K562 (cell line): ENCODE results near the gene CIAO3. TPM values are rescaled to one million over a fixed set of nuclear protein-coding genes. Genes with fewer than 3 reads are reported as not detected.

Experiments
- CEBPG ChIP-seq, 3 experiments: fragments of 200-800 bp in 1 of 3; sonication (Bioruptor generic) in 1 of 3; sonication (generic) in 1 of 3; formaldehyde crosslinking in 1 of 3; IDR thresholded peaks in 2 of 3; conservative IDR thresholded peaks in 1 of 3; 2 replicates each; pipeline versions ENCODE4 v1.6.1 to v1.8.0; 2016 to 2022; ENCODE audit warnings: missing compliant biosample characterization in 2 of 3, missing genetic modification characterization in 2 of 3, mild to moderate bottlenecking in 1 of 3, missing genetic modification reagents in 1 of 3
- ELF1 ChIP-seq: fragments of 200-800 bp; sonication (Bioruptor generic); IDR thresholded peaks from 2 replicates; pipeline ENCODE4 v1.6.1; 2016; ENCODE audit warnings: missing genetic modification characterization, missing compliant biosample characterization
- KDM1A ChIP-seq, 2 experiments: fragments of 450-650 bp; IDR thresholded peaks; 2 replicates each; pipeline ENCODE4 v1.6.1; 2016; ENCODE audit warnings: mild to moderate bottlenecking in 2 of 2
- L3MBTL2 ChIP-seq: fragments of 450-650 bp; IDR thresholded peaks from 2 replicates; pipeline ENCODE4 v1.6.1; 2016; ENCODE audit warnings: mild to moderate bottlenecking, moderate library complexity
- LARP7 ChIP-seq: fragments of 450-650 bp; IDR thresholded peaks from 2 replicates; pipeline ENCODE4 v1.6.1; 2016
- RAD21 ChIP-seq, 2 experiments: fragments of 250-450 bp in 1 of 2; fragments of 450-650 bp in 1 of 2; sonication (Bioruptor Pico) in 1 of 2; formaldehyde crosslinking in 1 of 2; IDR thresholded peaks in 1 of 2; conservative IDR thresholded peaks in 1 of 2; 2 replicates each; pipeline versions ENCODE4 v1.4.0 to v1.8.0; 2020 to 2022; ENCODE audit warnings: mild to moderate bottlenecking in 2 of 2, moderate library complexity in 1 of 2
- RB1 ChIP-seq: fragments of 450-650 bp; IDR thresholded peaks from 2 replicates; pipeline ENCODE4 v1.6.1; 2017; ENCODE audit warnings: low read depth, mild to moderate bottlenecking
- SAFB2 ChIP-seq: fragments of 200-400 bp; formaldehyde crosslinking; IDR thresholded peaks from 2 replicates; pipeline ENCODE4 v1.6.1; 2018; ENCODE audit warnings: borderline replicate concordance, low read length, low read depth, moderate library complexity; ENCODE audit not compliant: severe bottlenecking
- TAF1 ChIP-seq: IDR thresholded peaks from 2 replicates; pipeline ENCODE4 v1.6.1; 2011; ENCODE audit warnings: mild to moderate bottlenecking, low read length, moderate library complexity; ENCODE audit not compliant: insufficient read depth, control insufficient read depth, severe bottlenecking; ENCODE audit errors: extremely low read depth
- TEAD1 ChIP-seq, 2 experiments: fragments of 450-650 bp in 1 of 2; sonication (generic) in 1 of 2; formaldehyde crosslinking; IDR thresholded peaks; 2 replicates each; pipeline versions ENCODE4 v1.4.0 to v1.8.0; 2020 to 2022; ENCODE audit warnings: mild to moderate bottlenecking in 2 of 2, missing genetic modification reagents in 1 of 2
- ZNF143 ChIP-seq: sonication (generic); formaldehyde crosslinking; IDR thresholded peaks from 2 replicates; pipeline ENCODE4 v1.9.0; 2022; ENCODE audit warnings: mild to moderate bottlenecking, missing genetic modification reagents
- polyA plus RNA-seq, 8 experiments: library from polyadenylated mRNA; depleted of rRNA in 4 of 8; stranded (reverse) in 5 of 8; unstranded in 3 of 8; fragments of >200 nt; fragmentation: Nextera tagmentation in 2 of 8; fragmentation: Illumina TruSeq in 1 of 8; extraction: Ambion mirVana in 2 of 8; extraction: Trizol in 1 of 8; gene quantifications; 2 replicates each; pipeline versions ENCODE4 v1.2.1 to v1.2.3, GENCODE V29; 2011 to 2014; ENCODE audit warnings: inconsistent platforms in 1 of 8, missing spikeins in 1 of 8
- total RNA-seq, 7 experiments: library from RNA; depleted of rRNA in 6 of 7; stranded (reverse); fragments of >200 nt in 6 of 7; fragmentation: Illumina TruSeq in 2 of 7; extraction: Trizol in 2 of 7; gene quantifications; 2 replicates each; pipeline versions ENCODE4 v1.2.1 to v1.2.3, GENCODE V29; 2011 to 2021; ENCODE audit warnings: low replicate concordance in 1 of 7
- TF ChIP-seq, protein P1 (sequence below): fragments of 450-650 bp; formaldehyde crosslinking; IDR thresholded peaks from 2 replicates; pipeline ENCODE4 v1.4.0; 2020; ENCODE audit warnings: mild to moderate bottlenecking, mixed read lengths
- TF ChIP-seq, protein P2 (sequence below): fragments of 450-650 bp; IDR thresholded peaks from 2 replicates; pipeline ENCODE4 v1.6.1; 2017; ENCODE audit warnings: antibody characterized with exemption, mild to moderate bottlenecking
- TF ChIP-seq, protein P3 (sequence below): IDR thresholded peaks from 2 replicates; pipeline ENCODE4 v1.6.1; 2011; ENCODE audit warnings: borderline replicate concordance, low read depth, mild to moderate bottlenecking, moderate library complexity, low read length; ENCODE audit not compliant: insufficient read depth, poor library complexity, severe bottlenecking

The CIAO3 gene
- total and polyA plus RNA-seq, 9 of the 15 experiments (the other 6 are each of a cell fraction or from before 2014, with no cell fraction given) = 2.2 to 35.6 (median 18.7) TPM

DNA sequence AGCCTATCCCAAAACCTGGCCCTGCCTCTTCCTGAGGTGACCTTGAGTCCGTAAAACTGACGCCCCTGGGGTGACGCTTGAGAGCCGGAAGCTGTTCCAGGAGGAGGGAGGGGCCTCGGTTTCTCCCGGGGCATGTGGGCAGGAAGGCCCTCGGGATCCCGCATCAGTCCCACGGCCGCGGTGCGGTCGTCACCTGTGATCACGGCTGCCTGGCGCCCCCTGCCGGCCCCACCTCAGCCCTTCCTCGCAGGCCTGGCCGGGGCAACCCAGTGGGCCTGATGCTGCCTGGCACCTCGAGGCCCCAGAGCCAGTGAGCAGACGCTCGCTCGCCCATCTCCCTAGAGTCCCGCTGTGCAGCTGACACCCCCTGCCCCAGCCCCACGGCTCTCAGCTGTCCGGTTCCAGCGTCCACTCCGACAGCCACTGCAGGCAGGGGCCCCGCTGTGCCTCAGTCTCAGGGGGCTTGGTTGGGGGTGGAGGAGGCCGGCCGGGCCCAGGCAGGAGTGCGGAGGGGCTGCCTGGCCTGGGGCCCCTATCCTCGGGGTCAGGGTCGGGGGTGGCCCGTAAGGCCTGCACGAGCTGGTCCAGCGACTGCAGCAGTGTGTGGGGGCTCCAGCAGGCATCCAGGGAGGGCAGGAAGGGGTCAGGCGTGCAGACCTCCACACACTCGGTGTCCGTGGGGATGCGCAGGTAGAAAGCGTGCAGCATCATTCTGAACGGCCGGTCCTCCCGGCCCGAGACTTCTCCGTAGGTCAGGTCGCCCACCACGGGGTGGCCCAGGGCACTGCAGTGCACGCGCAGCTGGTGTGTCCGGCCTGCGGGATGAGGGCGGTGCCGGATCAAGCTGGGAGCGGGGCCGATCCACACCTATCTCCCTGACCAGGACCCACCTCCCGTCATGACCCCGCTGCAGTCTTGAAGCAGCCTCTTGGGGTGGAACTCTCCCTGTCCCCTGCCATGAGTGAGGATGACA is 45.1 kb upstream of the CIAO3 start (continued):
- TF ChIP-seq ZNF143 = peak; percentile 36; the same call in 1 of the 2 replicates
- TF ChIP-seq ELF1 = no peak
- 0 out of 4 replicates have a peak, but pooled peaks of 1 of the 2 experiments have one; percentile 37 for TF ChIP-seq TEAD1 (CRISPR knock-in tag; IDR thresholded peaks at IDR 0.05)
- TF ChIP-seq SAFB2 = no peak
- TF ChIP-seq KDM1A (IDR thresholded peaks at IDR 0.05) = 0 out of 4 replicates have a peak, but pooled peaks of 1 of the 2 experiments have one; percentile 10
- peak; percentile 22; the same call in 1 of the 2 replicates for TF ChIP-seq CEBPG (CRISPR knock-in tag; IDR thresholded peaks at IDR 0.05)
- no peak for TF ChIP-seq CEBPG (tag; conservative IDR thresholded peaks at IDR 0.05 in 1 of 2, IDR thresholded peaks at IDR 0.05 in 1 of 2)
- peak; percentile 66; the same call in 1 of the 2 replicates for TF ChIP-seq RB1
- TF ChIP-seq TAF1 = no peak
- peak; percentile 76 to 84 for TF ChIP-seq RAD21 (CRISPR knock-in tag; conservative IDR thresholded peaks at IDR 0.05 in 1 of 2, IDR thresholded peaks at IDR 0.05 in 1 of 2)
- TF ChIP-seq L3MBTL2 = peak; percentile 62
- TF ChIP-seq, protein P1, sequence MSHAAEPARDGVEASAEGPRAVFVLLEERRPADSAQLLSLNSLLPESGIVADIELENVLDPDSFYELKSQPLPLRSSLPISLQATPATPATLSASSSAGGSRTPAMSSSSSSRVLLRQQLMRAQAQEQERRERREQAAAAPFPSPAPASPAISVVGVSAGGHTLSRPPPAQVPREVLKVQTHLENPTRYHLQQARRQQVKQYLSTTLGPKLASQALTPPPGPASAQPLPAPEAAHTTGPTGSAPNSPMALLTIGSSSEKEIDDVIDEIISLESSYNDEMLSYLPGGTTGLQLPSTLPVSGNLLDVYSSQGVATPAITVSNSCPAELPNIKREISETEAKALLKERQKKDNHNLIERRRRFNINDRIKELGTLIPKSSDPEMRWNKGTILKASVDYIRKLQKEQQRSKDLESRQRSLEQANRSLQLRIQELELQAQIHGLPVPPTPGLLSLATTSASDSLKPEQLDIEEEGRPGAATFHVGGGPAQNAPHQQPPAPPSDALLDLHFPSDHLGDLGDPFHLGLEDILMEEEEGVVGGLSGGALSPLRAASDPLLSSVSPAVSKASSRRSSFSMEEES (CRISPR knock-in tag) = no peak
- TF ChIP-seq, protein P2, sequence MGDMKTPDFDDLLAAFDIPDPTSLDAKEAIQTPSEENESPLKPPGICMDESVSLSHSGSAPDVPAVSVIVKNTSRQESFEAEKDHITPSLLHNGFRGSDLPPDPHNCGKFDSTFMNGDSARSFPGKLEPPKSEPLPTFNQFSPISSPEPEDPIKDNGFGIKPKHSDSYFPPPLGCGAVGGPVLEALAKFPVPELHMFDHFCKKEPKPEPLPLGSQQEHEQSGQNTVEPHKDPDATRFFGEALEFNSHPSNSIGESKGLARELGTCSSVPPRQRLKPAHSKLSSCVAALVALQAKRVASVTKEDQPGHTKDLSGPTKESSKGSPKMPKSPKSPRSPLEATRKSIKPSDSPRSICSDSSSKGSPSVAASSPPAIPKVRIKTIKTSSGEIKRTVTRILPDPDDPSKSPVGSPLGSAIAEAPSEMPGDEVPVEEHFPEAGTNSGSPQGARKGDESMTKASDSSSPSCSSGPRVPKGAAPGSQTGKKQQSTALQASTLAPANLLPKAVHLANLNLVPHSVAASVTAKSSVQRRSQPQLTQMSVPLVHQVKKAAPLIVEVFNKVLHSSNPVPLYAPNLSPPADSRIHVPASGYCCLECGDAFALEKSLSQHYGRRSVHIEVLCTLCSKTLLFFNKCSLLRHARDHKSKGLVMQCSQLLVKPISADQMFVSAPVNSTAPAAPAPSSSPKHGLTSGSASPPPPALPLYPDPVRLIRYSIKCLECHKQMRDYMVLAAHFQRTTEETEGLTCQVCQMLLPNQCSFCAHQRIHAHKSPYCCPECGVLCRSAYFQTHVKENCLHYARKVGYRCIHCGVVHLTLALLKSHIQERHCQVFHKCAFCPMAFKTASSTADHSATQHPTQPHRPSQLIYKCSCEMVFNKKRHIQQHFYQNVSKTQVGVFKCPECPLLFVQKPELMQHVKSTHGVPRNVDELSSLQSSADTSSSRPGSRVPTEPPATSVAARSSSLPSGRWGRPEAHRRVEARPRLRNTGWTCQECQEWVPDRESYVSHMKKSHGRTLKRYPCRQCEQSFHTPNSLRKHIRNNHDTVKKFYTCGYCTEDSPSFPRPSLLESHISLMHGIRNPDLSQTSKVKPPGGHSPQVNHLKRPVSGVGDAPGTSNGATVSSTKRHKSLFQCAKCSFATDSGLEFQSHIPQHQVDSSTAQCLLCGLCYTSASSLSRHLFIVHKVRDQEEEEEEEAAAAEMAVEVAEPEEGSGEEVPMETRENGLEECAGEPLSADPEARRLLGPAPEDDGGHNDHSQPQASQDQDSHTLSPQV = 0 out of 2 replicates have a peak, but pooled peaks have one; percentile 43
- no peak for TF ChIP-seq LARP7
- TF ChIP-seq, protein P3, sequence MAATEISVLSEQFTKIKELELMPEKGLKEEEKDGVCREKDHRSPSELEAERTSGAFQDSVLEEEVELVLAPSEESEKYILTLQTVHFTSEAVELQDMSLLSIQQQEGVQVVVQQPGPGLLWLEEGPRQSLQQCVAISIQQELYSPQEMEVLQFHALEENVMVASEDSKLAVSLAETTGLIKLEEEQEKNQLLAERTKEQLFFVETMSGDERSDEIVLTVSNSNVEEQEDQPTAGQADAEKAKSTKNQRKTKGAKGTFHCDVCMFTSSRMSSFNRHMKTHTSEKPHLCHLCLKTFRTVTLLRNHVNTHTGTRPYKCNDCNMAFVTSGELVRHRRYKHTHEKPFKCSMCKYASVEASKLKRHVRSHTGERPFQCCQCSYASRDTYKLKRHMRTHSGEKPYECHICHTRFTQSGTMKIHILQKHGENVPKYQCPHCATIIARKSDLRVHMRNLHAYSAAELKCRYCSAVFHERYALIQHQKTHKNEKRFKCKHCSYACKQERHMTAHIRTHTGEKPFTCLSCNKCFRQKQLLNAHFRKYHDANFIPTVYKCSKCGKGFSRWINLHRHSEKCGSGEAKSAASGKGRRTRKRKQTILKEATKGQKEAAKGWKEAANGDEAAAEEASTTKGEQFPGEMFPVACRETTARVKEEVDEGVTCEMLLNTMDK = peak; percentile 85
